GM18868 (cell line): ENCODE measurements around the gene KCNJ9.
"Not testable (repeated sequence)": the region's sequence is repeated elsewhere in the genome, so short reads cannot be mapped to it uniquely, and the experiment has no call there.

Experiments used
- ATAC-seq: cut with Tn5 transposase; IDR thresholded peaks from one replicate; pipeline ENCODE4 v1.9.1; 2021; ENCODE audit warnings: mild to moderate bottlenecking, moderate library complexity; ENCODE audit not compliant: unreplicated experiment

The KCNJ9 gene

DNA sequence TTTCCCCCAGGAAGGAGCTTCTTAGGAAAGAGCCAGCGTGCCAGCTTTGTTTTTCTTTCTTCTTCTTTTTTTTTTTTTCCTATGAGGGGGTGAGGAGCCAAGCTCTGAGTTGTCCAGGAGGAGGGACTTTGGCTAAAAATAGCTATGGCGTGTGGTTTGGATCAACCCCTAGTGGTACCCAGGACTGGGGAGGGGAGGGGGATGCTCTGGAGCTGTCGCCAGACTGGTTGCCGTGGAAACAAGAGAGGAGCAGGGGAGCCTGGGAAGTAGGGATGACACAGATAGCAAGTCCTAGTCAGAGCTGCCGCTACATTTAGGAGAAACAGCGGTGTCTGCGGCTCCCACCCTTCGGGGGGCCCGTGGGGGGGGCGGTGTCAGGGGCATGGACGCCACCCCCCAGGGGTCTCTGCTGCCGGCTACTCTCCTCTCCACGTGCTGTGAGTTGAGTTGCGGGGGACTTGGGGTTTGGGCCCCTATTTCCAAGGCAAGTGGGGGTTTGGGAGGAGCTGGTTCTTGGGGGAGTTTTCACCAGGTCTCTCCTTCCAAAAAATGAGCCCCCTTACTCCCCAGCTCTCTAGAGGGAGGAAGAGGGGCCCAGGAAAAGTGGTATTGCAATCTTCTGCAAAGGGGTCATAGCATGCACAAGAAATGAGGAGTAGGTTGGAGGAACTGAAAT, at the start of gene KCNJ9:
Gene KCNJ9, plus strand, starts transcription at position 278 of the 676 bp plus-strand sequence. CDS start 2,493 bp downstream, outside the sequence.
- no peak for ATAC-seq

DNA sequence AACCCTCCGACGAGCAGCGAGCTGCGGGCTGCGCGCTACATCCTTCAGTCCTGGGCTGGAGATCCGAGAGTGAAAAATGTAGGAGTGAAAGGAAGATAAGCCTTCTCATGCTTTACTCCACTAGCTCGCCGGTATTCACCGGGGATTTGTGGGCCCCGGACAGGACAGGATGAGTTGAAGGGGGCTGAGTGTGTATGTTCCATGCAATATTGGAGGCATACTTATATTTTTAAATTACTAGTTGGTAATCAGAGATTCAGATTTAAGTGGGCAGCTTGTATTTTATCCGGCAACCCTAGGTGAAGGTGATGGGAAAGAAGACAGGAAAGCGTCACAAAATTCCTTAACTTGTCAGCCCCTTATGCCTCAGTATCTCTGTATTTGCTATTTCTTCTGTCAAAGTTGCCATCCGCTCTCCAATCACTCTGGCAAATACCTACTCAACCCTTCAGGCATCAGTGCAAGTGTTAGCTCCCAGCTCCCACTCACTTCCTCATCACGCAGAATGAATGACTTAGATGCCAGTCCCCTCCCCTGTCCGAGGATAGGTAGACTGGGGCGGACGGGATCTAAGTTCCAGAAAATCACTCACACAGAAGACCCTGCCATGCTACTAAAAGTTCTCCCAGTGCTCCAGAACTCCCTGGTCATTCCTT, 49.0 kb upstream of the KCNJ9 start:
- no peak for ATAC-seq

DNA sequence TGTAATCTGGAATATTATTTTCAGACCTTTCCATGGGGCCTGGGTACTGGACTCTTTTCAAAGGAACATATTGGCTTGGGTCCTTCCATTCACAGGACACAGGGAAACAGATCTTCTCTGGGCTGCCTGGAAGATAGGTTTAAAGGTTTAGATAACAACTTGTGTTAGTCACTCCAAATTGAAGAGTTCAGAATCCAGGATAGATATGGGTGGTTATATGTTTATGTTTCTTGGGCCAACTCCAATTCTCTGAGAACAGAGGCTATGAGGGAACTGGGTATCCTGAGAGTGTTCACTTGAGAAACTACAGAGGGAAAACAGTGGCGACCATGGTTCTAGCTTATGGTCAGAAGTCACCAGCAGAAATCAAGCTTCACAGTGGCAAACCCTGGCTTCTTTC, 40.9 kb upstream of the KCNJ9 start:
- no peak for ATAC-seq

DNA sequence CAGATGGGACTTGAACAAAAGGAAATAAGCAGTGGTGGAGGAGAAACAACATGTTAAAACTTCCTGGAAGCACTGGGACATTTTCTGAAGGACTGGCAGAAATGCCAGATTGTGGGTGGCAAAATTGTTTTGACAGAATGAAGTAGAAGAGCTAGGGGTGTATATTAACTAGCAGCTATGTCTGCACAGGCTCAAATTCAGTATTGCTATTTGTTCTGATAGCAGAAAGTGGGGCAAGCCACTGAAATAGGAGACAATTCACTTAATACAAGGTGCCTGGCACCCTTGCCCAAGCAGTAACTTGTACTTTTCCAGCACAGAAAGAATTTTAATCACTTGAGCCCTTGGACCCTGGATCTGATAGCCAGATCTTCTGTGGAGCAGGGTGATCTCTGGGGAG, 37.8 kb upstream of the KCNJ9 start:
- ATAC-seq = no peak

DNA sequence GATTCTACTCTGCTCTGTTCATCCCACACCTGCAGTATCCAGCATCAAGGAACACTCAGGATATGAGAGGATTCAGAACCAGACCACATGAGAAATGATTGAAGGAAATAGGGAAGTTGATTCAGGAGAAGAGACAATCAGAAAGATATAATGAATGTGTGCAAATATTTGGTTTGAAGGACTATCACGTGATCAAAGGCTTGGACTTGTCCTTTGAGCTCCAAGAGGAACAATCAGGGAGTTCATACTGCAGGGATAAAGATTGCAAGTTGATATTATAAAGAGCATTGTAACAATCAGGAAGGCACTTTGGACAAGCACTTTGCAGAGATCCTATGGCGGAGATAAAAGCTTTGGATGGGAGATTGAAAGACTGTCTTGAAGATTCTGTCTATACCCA, 35.7 kb upstream of the KCNJ9 start:
- ATAC-seq = no peak

DNA sequence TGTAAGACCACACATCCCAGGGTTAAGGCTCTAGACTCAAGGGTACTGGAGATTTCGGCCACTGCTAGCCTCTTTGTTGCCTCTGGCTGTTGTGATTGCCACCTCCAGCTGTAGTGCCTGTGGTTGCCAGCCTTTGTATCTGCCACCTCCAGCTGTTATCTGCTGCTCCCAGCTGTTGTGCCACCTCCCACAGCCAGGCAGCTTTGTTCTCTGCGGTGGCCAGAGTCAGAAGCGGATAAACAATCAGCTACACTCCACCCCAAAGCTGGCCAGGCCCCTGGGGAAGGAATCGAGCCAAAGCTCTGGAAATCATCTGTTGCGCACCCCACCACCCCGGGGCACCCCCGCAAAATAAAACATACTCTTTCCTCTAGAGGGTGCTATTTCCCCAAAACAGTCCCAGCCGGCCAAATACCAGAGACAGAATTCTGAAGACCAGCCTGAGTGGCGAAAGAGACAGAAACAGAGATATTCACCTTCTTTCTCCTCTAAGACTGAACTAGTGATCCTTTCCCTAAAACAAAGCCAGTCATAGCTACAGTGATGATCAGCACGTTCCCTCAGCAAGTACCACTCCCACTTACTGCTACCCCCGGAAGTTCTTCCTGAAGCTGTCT, 34.7 kb upstream of the KCNJ9 start:
- ATAC-seq = peak; percentile 80

DNA sequence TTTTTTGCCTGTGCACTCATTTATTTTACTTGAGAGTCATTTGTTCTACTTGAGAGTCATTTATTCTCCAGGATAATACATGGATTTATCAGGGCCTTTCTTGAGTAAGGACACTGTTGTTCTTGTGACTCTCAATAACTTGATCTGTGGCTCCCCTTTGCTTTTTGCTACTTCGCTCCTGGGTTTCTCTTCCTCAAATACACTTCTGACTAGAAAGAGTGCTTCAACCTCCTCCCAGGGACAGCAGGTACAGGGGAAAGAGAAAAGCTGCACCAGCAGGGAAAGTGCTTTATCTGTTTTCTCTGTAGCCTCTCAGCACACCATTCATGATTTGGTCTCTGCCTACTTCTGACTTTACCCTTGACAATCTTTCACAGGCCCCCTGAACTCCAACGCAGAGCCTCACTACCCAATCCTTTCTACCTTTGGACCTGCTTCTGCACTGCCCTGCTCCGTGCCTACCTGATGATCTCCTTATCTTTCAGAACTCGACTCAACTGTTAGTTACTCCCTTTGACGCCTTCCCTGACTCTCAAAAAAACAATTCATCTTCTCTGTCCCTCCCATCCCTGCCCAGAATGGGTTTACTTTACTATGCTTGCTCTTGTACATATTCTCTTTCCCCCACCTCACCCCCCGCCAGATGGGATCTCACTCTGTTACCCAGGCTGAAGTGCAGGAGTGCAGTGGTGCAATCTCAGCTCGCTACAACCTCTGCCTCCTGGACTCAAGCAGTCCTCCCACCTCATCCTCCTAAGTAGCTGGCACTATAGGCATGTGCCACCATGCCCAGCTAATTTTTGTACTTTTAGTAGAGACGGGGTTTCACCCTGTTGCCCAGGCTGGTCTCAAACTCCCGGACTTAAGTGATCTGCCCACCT, 34.0 kb upstream of the KCNJ9 start:
- peak; percentile 45 for ATAC-seq

DNA sequence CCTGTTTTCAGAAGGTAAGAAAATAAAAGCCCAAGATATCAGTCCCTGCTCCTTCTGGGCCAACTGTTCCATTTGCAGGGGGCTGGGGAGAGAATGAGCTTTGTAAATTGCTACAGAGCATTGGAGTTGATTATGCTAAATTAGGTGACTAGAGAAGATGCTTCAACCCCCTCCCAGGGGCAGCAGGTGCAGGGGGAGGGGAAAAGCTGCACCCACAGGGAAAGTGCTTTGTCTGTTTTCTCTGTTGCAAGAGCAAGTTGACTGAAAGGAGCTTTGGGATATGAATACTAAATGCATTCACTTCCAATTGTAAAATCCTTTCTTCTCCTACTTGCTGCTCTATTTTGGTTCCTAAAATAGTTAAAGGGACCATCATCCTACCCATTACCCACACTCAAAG, 33.0 kb upstream of the KCNJ9 start:
- ATAC-seq = no peak

DNA sequence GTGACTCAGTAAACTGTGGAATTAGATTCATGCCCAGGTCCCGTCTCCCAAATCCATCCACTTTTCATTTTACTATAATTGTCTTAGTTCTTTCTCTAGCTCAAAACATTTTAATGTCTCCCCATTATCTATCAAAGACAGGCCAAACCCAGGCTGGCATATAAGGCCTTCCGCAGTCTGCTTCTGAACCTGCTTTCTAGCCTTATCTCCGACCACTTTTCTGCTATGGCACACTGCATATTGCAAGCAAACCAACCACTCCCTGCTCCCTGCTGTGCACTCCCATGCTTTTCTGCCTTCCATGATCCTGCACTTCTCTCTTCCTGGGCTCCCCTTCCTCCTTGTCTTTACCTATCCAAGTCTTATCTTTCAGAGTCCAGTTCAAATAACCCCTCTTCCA, 32.2 kb upstream of the KCNJ9 start:
- no peak for ATAC-seq

DNA sequence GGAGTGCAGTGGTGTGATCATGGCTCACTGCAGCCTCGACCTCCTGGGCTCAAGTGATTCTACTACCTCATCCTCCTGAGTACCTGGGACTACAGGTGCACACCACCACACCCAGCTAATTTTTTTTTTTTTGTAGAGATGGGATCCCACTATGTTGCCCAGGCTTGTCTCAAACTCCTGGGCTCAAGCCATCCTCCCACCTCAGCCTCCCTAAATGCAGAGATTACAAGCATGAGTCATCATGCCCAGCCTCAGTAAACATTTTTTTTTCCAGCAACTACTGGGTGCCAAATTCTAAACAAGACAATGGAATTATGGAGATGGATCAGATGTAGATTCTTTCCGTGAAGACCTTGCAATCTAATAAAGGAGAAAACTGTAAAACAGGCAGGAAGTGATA, 31.2 kb upstream of the KCNJ9 start:
- not testable (repeated sequence) for ATAC-seq

DNA sequence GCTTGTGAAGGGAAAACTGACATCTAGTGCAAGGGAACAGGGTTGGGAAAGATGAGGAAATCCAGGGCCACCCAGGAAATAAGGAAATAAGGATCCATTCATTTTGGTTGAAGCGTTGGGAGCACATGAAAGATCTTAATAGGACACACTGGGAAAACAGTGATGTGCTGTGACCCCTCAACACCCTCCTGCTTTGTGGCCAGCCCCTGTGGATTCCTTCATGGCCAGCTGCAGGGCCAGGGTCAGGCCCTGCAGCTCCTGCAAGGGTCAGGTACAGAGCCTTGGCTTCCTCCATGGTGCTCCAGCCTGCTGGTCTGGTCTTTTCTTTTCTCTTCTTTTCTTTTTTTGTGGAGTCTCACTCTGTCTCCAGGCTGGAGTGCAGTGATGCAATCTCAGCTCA, 30.7 kb upstream of the KCNJ9 start:
- no peak for ATAC-seq

DNA sequence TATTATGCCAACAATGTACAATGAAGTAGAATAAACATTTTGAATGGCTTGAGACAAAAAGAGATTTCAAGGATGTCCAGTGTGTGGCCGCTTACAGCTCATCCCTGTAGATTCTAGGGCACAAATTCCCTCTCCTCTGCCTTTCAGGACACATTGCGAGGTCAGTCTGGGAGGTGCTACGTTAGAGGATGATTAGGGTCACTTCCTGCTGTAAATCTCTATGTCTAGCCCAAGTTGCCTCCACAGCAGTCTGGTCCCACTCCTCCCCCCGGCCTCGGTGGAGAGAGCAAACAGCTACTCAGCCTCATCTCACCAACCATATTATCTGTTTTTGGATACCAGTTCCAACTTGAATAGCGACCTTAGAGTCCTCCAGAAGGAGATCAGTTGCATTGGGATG, 28.4 kb upstream of the KCNJ9 start:
- ATAC-seq = no peak

DNA sequence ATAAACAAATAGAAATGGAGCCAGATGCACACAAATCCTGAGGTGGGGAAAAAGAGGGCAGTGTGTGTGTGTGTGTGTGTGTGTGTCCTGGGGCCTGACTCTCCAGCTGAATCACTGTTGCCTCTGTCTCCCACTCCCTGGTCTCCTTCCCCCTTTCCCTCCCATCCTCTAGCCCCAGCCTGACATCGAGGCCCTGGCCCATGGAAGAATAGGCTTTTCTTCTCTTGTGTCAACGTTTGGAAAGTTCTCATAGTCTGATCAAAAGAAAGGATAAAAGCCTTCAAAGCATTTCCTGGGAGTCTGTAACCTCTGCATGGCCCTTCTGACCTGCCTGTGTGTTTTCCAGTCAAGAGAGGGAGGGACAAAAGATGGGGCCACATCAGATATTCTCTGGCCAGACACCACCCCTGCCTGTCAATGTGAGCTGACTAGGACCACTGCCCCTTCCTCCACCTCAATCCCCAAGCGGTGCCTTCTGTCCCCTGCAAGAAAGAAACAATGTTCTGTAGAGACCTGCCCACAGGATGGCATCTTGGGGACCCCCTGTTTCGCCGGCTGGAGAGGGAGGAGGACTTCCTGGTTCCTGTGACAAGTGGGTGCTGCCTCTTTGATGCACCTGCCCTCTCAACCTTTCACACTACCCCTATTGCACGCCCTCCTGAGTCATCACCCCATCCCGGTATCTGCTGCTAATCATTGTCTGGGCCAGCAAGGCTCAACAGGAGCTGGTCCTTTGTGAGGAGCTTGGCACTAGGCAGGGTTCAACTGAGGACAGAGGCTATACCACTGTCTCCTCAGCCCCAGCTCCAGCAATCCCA, 27.6 kb upstream of the KCNJ9 start:
- no peak for ATAC-seq

DNA sequence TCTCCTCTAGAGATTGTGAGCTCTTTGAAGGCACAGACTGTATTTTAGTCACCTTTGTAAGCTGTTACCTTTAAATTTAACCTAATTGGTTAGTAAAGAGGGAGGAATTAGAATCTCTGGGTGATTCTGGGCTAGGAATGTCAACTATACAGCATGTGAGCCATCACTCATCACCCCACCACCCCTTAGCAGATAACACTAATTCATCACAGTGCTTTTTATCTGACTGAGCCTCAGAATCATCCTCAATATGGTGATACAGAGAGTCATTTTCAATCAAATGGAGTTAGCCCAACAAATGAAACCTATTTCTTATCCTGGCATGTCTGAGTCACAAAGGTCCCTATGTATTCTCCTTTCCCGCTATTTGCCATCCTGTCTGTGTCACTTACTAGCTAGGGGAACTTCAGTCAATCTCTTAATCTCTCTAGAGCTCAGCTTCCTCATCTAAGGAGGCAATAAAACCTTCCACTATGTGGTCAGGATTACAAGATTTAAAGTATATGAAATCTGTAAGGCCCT, 24.6 kb upstream of the KCNJ9 start:
- no peak for ATAC-seq

DNA sequence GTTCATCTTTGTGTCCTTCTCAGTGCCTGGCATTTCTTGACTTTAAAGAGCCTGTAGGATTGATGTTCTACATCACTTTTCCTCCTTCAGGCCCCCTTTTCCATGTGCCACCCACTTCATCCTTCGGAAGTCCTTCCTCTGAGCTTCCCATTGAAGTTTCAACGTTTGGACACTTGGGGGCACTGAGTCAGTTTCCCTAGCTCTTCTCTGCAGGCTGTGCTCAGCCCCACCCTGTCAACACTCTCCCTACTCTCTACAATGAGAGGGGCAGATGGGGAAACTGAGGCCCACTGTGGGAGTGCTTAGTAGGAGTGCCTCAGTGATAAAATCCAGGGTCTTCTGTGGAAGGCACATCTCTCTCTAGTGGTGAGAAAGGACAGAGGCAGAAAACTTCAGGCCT, 23.3 kb upstream of the KCNJ9 start:
- ATAC-seq = no peak

DNA sequence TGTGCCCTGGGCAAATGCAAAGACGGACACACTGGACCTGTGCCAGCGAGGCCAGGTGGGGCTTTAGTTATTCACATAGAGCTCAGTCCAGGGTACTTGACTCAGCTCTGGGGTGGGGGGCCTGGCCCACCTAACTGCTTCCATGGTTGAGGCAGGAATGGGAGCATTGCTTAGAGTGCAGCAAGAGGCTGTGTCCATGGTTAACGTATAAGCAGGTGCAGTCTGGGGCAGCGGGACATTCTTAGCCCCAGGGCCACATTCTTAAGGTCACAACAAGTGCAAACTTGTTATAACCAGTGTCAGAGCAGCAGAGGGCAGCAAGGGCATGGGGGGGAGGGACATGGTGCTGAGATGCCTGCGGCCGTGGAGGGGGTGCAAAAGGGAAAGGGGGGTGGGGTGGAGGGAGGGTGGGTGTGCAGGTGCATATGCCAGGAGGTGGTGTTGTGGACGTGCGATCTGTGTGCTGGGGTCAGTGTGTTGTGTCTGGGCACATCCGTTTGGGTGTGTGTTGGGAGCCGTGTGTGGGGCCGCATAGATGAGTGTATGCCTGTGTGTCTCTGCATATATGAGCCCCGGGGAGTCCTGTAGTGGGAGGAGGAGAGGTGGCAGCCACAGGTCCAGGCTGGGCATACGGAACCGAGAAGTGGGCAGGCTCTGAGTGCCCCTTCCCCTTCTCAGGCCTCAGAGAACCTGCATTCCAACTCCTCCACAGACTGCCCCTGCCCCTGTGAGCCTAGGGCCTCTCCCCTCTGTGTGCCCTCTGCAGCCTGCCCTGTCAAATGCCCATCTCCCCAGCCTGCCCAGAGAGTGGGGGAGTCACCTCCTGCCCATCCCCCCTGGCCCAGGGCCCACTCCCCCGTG, 19.7 kb upstream of the KCNJ9 start:
- no peak for ATAC-seq

DNA sequence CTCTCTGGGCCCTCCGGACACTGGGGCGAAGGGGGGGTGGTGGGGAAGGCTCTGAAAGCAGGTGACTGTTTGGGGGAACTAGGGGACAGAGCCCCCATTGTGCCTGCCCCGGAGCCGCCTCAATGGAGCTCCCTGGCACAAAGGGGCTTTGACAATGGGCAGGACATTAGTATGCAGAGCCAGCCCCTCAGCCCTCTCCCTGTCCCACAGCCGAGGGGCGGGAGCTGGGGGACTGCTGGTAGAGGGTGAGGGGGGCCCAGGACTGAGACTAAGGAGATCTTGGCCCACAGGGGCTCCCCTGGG, 19.2 kb upstream of the KCNJ9 start:
- ATAC-seq = no peak

DNA sequence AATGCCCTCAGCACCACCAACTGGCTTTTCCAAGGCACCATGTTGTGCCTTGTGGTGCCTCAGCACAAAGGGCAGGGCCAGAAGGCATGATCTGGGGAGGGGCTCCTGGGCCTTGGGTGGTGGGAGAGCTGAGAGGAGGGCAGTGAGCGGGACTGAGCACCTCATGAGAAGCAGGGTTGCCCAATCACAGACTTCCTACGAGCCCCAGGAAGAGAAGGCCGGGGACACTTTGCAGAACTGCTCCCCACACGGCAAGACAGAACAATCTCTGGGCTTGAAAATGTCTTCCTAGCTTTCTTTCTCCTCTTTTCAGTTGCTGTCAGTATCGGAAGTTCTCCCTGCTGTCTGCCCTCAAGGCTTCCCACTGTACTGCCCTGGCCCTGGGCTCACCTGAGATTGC, 18.2 kb upstream of the KCNJ9 start:
- no peak for ATAC-seq

DNA sequence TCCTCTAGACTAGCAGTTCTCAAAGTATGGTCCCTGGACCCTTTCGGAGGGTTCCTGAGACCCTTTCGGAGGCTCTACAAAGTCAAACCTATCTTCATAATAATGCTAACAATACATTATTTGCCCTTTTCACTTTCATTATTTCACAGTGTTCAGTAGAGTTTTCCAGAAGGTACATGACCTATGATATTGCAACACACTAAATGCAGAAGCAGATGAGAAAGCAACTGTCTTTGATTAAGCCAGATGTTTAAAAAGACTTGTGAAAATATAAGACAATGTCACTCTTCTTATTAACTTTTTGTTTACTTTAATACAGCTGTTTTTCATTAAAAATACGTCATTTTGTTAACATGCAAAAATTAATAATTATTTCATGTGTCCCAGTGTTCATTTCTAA, 17.2 kb upstream of the KCNJ9 start:
- no peak for ATAC-seq

DNA sequence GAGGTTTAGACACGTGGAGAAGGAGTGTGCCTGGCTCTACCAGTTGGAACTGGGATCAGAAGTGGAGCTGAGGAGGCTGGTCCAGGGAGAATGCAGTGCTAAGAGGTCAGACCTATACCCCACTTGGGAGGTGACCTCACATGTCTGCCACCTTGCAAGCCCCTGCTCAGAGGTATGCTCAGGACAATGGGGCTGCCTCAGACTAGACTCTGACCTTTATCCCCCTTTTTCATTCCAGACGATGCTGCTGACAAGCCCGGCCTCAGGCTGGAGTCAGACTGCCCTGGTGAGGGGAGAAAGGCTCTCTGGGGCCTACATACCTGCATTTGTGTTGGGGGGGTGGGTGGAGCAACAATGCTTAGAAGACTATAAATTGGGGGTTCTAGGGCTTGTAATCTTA, 16.6 kb upstream of the KCNJ9 start:
- ATAC-seq = no peak
